ENCODE measurements around the gene RIC8B.

Gene RIC8B

DNA sequence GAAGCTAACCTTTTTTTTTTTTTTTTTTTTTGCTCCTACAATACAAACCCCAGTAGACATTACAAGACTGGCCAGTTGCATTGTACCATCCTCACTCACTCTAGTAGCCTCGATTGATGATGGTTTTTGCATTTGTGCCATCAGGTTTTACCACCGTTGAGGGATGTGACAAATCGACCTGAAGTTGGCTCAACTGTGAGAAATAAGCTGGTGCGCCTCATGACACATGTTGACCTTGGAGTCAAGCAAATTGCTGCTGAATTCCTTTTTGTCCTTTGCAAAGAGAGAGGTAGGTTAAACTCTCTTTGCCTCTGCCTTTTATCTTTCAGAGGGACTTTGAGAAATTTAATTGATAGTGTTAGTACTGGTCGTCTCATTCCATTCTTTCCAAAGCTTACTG, 76.8 kb downstream of the RIC8B start:
- Mint-ChIP-seq H3K4me3 (no peak overlapping the region), H3K36me3 (peaks cover 8% of the 10 kb centered on the region)

DNA sequence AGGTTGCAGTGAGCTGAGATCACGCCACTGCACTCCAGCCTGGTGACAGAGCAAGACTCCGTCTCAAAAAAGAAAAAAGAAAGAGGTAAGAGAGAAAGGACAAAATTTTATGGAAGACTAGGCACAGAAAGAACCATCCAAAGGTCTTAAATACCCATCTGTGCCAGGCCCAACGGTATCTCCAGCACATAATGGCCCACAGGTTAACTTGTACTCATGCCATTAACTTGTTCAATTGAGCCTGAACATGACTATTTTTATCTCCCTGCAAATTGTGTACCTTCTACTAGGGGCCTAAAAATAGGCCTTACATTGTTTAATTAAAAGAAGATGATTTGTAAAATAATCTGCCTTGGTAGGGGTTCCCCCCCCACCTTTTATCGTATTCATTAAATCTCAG, 80.2 kb downstream of the RIC8B start:
- H3K36me3 Mint-ChIP-seq, result peaks cover 16% of the 10 kb centered on the region
- no peak overlapping the region for H3K4me3 Mint-ChIP-seq
- no peaks in the 10 kb centered on the region for H3K9me3 Mint-ChIP-seq
- H3K27me3 Mint-ChIP-seq, result no peaks in the 10 kb centered on the region
- no peak for DNase-seq (ENCODE audit: low spot score in 2 of 2)
- no peaks in the 10 kb centered on the region for H3K4me1 Mint-ChIP-seq
- no peak for ATAC-seq (ENCODE audit: low read depth)
- no peak overlapping the region for H3K27ac Mint-ChIP-seq

More for the DNA sequence above, 76.8 kb downstream of the RIC8B start:
- H3K4me1 Mint-ChIP-seq, result no peaks in the 10 kb centered on the region
- no peaks in the 10 kb centered on the region for H3K9me3 Mint-ChIP-seq
- no peak for ATAC-seq (ENCODE audit: low read depth)
- no peak overlapping the region for H3K27ac Mint-ChIP-seq
- DNase-seq (ENCODE audit: low spot score in 2 of 2), result no peak
- H3K27me3 Mint-ChIP-seq, result no peaks in the 10 kb centered on the region

DNA sequence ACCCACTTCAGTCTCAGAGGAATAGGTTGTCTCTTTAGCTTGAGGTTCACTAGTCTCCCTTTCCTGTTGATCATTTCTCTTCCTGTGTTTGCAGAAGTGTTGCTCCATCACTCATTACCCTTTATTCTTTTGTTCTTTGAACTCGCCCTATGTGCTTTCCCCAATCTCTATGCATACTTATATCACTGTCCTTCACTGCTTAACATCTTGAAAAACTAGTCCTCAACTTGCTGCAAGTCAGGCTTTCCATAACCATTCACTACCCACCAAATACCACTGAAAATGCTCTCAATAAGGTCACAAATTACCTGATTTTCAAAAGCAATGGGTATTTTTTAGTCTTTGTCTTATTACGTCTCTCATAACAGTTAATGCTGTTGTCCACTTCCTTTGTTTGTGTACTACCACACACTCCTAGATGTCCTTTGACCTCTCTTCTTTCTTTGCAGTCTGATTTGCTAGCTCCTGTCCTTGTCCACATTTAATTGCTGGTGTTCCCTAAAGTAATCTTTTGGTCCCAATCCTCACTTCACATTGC, 80.8 kb downstream of the RIC8B start:
- no peak overlapping the region for H3K27ac Mint-ChIP-seq
- no peak for ATAC-seq (ENCODE audit: low read depth)

DNA sequence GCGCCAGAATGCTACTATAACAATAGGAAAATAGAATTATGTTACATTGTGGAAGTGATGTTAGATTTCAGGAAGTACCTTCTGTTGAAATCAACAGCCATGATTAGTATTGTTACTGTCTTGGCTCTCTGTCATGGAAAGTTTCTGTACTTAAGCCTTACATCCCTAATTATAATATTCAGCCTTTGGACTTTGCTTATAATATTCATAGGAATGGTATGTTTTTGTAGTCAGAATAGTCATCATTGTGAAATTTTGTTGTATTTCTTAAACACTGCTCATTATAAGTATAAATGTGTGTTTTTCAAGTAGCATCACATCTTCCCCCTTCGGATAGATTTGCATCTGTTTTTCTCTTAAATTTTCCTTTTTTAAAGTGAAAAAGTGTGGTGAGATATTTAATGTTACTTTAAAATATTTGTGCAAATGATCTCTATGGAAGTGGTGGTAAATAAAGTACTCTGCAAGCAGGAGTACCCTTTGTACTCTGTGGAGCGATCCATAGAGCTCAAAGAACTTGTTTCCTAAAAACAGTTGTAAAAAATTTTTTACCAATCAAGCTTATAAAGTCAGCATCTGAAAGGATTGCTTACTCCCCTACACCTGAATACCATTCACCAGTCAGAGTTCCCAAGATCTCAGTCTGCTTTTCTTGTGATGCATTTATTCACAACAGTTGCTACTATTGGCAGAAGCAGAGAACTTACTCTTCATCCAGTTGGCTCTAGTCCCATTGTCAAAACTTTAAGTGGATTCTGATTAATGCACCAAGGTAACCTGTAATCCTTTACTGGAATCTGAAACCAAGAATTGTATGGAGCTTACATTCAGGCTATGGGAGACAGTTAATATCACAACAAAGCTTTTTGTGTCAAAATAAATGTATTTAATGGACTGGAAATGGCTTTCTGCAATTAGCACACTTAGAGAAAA, 87.8 kb downstream of the RIC8B start:
- H3K27ac Mint-ChIP-seq, result no peak overlapping the region
- H3K36me3 Mint-ChIP-seq, result peaks cover 37% of the 10 kb centered on the region
- no peak for DNase-seq (ENCODE audit: low spot score in 2 of 2)
- H3K9me3 Mint-ChIP-seq, result no peaks in the 10 kb centered on the region
- no peak overlapping the region for H3K4me3 Mint-ChIP-seq
- H3K4me1 Mint-ChIP-seq, result peaks cover 5% of the 10 kb centered on the region
- no peaks in the 10 kb centered on the region for H3K27me3 Mint-ChIP-seq
- no peak for ATAC-seq (ENCODE audit: low read depth)

More for the DNA sequence above, 80.8 kb downstream of the RIC8B start:
- H3K27me3 Mint-ChIP-seq, result no peaks in the 10 kb centered on the region
- no peaks in the 10 kb centered on the region for H3K9me3 Mint-ChIP-seq
- no peak for DNase-seq (ENCODE audit: low spot score in 2 of 2)
- H3K36me3 Mint-ChIP-seq, result peaks cover 17% of the 10 kb centered on the region
- H3K4me1 Mint-ChIP-seq, result no peaks in the 10 kb centered on the region
- H3K4me3 Mint-ChIP-seq, result no peak overlapping the region

DNA sequence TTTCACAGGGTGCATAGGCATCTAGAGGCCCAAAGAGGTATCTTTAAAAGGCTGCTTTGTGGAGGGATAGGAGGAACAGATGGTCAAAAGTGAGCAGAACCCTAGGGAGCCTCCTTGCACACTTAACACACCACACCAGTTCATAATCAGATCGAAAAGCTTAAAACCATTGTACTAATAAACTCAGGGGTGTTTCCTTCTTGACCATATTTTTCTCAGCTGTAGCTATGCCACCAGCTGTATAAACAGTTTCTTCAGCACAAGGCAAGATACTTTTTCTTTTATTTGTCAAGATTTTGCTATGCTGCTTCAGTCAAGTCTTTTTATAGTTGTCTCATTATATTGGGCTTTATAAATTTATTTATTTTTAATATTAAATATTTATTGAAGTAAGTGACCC, 88.7 kb downstream of the RIC8B start:
- DNase-seq (ENCODE audit: low spot score in 2 of 2) (no peak), ATAC-seq (ENCODE audit: low read depth) (no peak)
- Mint-ChIP-seq H3K4me3 (no peak overlapping the region), H3K9me3 (no peaks in the 10 kb centered on the region), H3K27me3 (no peaks in the 10 kb centered on the region), H3K36me3 (peaks cover 40% of the 10 kb centered on the region), H3K4me1 (peaks cover 5% of the 10 kb centered on the region), H3K27ac (no peak overlapping the region)

DNA sequence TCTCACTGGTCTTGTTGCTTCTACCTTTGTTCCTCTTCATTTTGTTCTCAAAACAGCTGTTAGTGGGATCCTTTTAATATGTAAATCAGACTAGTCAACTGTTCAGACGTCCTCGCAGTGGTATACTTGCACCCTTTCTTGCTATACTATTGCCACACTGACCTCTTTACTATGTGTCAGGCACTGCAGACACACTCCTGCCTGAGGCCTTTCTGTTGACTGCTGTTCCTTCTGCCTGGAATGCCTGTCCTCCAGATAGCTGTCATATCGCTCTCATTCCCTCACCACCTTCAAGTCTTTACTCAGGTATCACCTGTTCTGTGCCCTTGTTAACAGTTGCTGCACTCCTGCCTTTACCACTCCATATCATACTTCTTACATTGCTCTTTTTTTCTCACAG, 91.2 kb downstream of the RIC8B start:
- no peak for ATAC-seq (ENCODE audit: low read depth)

DNA sequence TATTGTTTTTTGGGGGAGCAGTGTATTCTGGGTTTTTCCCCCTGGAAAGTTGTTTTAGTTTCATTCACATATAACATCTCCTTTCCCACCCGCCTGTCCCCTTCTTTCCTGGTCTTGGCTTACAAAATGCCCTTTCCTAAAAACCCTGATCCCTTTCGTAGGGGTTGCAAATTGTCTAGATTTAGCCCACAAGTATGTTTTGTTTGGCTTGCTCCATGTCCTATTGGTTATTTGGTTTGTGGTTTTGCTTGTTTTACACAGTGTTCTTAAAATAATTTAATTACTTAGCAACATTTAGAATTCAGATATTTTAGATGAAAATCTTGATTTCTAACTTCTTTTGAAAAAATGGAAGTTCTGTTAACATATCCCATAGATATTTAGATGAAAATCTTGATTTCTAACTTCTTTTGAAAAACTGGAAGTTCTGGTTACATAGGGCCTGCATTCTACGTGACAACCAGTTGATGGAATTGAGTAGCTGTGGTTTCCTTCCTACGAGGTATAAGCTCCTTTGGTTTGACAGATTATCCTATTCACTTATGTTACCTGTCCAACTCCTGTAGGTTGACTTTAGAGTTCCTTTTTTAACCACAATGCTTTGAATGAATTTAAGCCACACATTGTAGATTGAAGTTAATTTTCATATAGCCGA, 92.1 kb downstream of the RIC8B start:
- no peak overlapping the region for H3K4me3 Mint-ChIP-seq
- H3K9me3 Mint-ChIP-seq, result no peaks in the 10 kb centered on the region
- DNase-seq (ENCODE audit: low spot score in 2 of 2), result no peak
- H3K27me3 Mint-ChIP-seq, result no peaks in the 10 kb centered on the region
- no peak for ATAC-seq (ENCODE audit: low read depth)
- no peak overlapping the region for H3K27ac Mint-ChIP-seq
- peaks cover 5% of the 10 kb centered on the region for H3K4me1 Mint-ChIP-seq
- H3K36me3 Mint-ChIP-seq, result peaks cover 32% of the 10 kb centered on the region

More for the DNA sequence above, 91.2 kb downstream of the RIC8B start:
- no peak for DNase-seq (ENCODE audit: low spot score in 2 of 2)
- Mint-ChIP-seq H3K27ac (no peak overlapping the region), H3K36me3 (peaks cover 33% of the 10 kb centered on the region), H3K9me3 (no peaks in the 10 kb centered on the region), H3K4me1 (peaks cover 5% of the 10 kb centered on the region), H3K4me3 (no peak overlapping the region), H3K27me3 (no peaks in the 10 kb centered on the region)

DNA sequence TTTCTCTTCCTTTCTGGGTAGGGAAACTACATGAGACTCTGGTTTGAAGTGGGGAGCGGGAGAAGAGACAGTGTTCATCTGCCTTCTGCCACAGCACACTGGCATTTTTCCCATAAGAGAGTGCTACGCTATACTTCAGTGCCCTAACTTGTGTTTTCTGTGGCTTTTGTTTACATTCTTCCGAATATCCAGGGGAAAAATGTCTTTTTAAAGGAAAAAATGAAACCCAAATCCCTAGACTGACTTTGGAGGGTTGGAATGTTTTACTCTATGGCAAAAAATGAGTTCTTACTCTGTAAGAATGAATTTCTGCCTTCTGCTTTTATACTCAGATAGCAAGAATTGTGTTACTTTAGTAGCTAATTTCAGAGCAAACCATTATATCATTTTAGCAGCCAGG, 93.2 kb downstream of the RIC8B start:
- H3K4me3 Mint-ChIP-seq, result no peak overlapping the region
- peaks cover 39% of the 10 kb centered on the region for H3K36me3 Mint-ChIP-seq
- no peaks in the 10 kb centered on the region for H3K9me3 Mint-ChIP-seq
- H3K27ac Mint-ChIP-seq, result no peak overlapping the region
- H3K27me3 Mint-ChIP-seq, result no peaks in the 10 kb centered on the region
- DNase-seq (ENCODE audit: low spot score in 2 of 2), result no peak
- H3K4me1 Mint-ChIP-seq, result peaks cover 5% of the 10 kb centered on the region
- no peak for ATAC-seq (ENCODE audit: low read depth)

DNA sequence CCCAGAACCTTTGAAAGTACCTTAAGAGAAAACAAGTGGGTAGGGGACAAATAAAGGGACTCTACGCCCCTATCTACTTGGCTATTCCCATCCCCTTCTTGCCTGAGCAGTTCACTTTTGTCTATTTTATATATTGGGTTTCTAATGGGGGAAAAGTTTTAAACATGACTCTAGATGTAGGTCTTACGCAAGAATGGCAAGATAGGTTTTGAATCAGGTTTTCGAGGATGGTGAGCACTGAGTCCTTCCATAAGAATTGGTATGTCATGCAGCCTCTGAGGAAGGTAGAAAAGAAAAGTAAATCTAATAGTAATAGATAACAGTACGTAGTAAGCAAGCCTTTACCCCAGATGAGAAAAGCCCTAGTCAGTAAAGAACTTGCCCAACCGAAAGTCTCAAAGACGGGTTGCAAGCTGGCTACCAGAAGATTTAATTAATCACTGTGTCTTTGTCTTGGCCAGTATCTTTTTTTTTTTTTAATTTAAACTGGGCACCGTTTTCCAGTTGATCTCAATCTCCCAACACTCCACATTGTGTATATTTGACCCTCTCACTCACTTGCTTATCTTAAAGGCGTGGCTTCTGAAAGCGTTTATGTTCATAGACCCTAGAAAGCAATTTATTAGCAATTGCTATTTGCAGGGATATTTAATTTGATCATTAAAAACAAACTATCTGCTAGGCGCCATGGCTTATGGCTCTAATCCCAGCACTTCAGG, 94.7 kb downstream of the RIC8B start:
- Mint-ChIP-seq H3K9me3 (no peaks in the 10 kb centered on the region), H3K4me1 (peaks cover 11% of the 10 kb centered on the region), H3K27me3 (peaks cover 2% of the 10 kb centered on the region), H3K4me3 (no peak overlapping the region), H3K27ac (no peak overlapping the region), H3K36me3 (peaks cover 48% of the 10 kb centered on the region)
- ATAC-seq (ENCODE audit: low read depth) (no peak), DNase-seq (ENCODE audit: low spot score in 2 of 2) (no peak)

DNA sequence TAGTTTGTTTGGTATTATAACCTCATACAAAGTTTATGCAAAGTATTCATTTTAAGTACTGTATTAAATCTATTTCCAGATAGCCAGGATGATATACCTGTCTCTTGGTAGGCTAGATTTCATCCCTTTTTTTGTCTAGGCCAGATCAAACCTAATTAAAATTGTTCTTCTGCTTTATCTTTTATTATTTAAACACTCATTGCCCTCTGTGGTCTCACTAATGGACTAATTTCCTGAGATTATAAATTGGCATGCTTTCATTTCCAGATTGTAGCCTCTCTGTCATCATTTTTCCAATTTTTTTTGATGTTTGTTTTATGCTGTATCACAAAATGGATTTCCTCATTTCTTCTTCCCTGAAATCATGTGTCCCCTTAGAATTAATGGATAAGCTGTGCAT, 95.6 kb downstream of the RIC8B start:
- no peak overlapping the region for H3K27ac Mint-ChIP-seq
- H3K36me3 Mint-ChIP-seq, result peaks cover 43% of the 10 kb centered on the region
- H3K9me3 Mint-ChIP-seq, result no peaks in the 10 kb centered on the region
- H3K27me3 Mint-ChIP-seq, result peaks cover 2% of the 10 kb centered on the region
- ATAC-seq (ENCODE audit: low read depth), result no peak
- H3K4me1 Mint-ChIP-seq, result peaks cover 11% of the 10 kb centered on the region
- H3K4me3 Mint-ChIP-seq, result no peak overlapping the region
- DNase-seq (ENCODE audit: low spot score in 2 of 2), result no peak

DNA sequence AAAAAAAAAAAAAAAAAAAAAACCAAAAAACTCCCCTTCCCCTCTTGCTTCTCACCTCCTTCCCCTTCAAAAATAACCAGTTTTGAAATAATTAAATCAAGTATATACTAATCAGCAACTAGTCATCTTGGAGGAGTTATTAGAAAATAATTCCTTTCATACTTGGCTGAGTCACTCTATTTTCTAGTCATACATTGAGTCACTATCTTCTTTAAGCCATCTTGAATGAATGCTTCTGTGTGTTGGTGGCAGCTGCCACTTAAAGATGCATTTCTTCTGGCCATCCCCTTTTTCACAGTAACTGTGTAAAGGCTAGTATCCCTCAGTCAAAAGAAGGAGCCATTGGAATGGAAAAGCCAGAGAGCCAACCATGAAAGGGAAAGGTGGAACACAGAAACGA, 97.0 kb downstream of the RIC8B start:
- Mint-ChIP-seq H3K27ac (no peak overlapping the region), H3K36me3 (peaks cover 40% of the 10 kb centered on the region), H3K4me3 (no peak overlapping the region), H3K4me1 (peaks cover 6% of the 10 kb centered on the region), H3K9me3 (no peaks in the 10 kb centered on the region), H3K27me3 (peaks cover 2% of the 10 kb centered on the region)
- DNase-seq (ENCODE audit: low spot score in 2 of 2) (no peak), ATAC-seq (ENCODE audit: low read depth) (no peak)

DNA sequence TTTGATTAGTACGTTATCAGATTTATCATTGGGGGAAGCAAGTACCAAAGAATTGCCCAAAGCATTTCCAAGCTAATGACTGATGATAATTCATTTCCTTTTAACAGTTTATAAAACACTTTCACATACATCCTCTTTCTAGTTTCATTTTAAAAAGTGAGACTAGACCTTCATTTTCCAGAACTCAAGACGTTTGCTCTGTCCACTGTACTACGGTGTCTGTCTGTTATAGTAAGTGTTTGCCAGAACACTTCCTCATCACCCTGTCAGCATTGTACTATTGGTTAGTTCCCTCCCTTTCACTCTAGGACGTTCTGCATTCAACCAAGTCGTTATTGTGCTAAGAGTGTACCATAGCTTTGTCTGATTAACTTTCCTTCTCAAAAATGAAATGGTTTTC, 99.5 kb downstream of the RIC8B start:
- no peaks in the 10 kb centered on the region for H3K9me3 Mint-ChIP-seq
- peaks cover 34% of the 10 kb centered on the region for H3K36me3 Mint-ChIP-seq
- peaks cover 2% of the 10 kb centered on the region for H3K27me3 Mint-ChIP-seq
- ATAC-seq (ENCODE audit: low read depth) (no peak), DNase-seq (ENCODE audit: low spot score in 2 of 2) (no peak)
- H3K4me1 Mint-ChIP-seq, result peaks cover 6% of the 10 kb centered on the region
- H3K4me3 Mint-ChIP-seq, result no peak overlapping the region
- H3K27ac Mint-ChIP-seq, result no peak overlapping the region

DNA sequence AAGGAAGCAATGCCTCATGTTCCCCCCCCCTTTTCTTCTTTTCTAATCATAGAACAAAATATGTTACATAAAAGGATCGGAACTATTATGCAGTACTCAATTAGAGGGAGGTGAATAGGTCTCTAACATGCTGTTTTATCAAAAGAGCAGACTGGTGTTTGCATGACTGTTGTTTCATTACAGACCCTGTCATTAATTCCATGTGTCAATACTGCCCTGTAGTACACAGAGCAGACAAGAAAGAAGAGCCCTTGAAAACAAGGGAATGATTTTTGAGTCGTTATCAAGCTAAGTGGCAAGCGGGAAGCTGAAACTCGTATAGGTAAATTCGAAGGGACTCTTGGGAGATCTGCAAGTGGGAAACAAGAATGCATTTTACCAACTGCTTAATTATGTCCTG, 104.3 kb downstream of the RIC8B start:
- DNase-seq (ENCODE audit: low spot score in 2 of 2) (no peak), ATAC-seq (ENCODE audit: low read depth) (no peak)
- H3K27me3 Mint-ChIP-seq, result peaks cover 8% of the 10 kb centered on the region
- H3K36me3 Mint-ChIP-seq, result peaks cover 38% of the 10 kb centered on the region
- peaks cover 2% of the 10 kb centered on the region for H3K4me1 Mint-ChIP-seq
- no peak overlapping the region for H3K4me3 Mint-ChIP-seq
- H3K27ac Mint-ChIP-seq, result no peak overlapping the region
- H3K9me3 Mint-ChIP-seq, result no peaks in the 10 kb centered on the region

DNA sequence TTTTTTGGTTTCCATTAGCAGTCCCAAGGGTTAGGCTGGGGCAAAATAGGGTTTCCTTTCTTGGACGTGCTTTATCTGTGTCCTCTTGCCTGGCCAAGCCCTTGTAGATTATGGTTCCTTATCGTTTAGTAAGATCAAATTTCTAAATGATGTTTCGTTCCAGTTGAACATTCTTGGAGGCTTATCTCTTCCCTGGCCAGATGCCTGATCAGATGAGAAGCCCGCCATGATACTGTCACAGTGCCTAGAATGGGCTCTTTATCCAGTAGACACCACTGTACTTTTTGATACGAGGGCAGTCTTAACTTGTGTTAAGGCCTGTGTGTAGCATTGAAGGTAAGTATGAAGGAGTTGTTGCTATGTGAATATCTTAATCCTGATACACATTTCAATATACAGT, 105.1 kb downstream of the RIC8B start:
- no peaks in the 10 kb centered on the region for H3K9me3 Mint-ChIP-seq
- no peak overlapping the region for H3K4me3 Mint-ChIP-seq
- no peaks in the 10 kb centered on the region for H3K4me1 Mint-ChIP-seq
- no peak overlapping the region for H3K27ac Mint-ChIP-seq
- DNase-seq (ENCODE audit: low spot score in 2 of 2), result no peak
- peaks cover 9% of the 10 kb centered on the region for H3K27me3 Mint-ChIP-seq
- ATAC-seq (ENCODE audit: low read depth), result no peak
- H3K36me3 Mint-ChIP-seq, result peaks cover 39% of the 10 kb centered on the region
